ENCODE measurements around the gene UROD.
A peak's percentile ranks its signal among the peaks of the same experiment; 100 is the strongest.
"Not testable (repeated sequence)": the region's sequence is repeated elsewhere in the genome, so short reads cannot be mapped to it uniquely, and the experiment has no call there.

Gene UROD

DNA sequence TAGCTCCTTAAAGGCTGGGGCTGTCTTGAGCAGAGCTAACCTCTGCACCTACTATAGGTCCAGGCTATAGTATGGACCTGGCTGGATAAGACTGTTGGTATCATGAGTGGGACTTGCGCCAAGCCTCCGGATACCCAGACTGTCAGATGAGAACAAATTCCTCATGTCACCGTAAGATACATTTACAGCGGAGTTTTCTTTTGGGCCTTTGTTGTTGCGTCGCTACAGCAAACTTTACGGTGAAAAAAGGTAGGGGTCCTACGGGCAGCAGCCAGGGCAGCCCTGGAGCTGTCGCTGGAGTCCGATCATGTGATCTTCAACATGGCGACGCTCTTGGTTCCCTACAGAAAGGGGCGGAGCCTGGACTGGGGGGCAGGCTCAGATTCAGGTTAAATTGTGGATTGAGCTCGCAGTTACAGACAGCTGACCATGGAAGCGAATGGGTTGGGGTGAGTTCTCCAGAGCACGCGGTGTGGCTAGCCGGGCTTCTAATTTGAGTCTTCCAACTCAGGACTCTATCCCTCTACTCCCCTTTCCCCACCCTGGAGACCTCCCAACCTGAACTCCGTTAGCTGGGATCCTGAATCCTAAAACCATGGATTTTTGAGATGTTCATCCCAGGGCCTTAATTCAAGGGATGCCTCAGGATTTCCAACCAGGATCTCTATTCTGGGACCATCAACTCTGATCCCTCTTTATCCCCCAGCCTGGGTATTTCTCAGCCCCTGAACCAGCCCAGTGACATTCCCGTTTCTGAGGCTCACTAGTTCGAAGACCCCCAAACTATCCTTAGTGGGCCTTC, at the start of gene UROD:
Gene UROD, plus strand, starts transcription at position 418 of the 802 bp plus-strand sequence. Its CDS starts 12 bp downstream, at position 430.
- DNase-seq, result peak; percentile 99

DNA sequence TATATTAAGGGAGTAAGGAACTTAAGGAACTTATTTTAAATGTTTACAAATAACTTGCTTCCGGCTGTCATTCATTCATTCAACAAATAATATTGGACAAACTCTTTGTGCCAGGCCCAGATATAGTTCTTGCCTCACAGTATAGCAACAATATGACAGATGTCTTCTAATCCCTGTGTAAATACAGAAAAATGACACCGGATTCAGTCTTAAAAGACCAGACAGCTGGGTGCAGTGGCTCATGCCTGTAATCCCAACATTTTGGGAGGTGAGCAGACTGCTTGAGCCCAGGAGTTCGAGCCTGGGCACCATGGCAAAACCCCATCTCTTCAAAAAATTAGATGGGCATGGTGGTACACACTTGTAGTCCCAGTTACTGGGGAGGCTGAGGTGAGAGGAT, 49.3 kb upstream of the UROD start:
- DNase-seq, result peak; percentile 20

DNA sequence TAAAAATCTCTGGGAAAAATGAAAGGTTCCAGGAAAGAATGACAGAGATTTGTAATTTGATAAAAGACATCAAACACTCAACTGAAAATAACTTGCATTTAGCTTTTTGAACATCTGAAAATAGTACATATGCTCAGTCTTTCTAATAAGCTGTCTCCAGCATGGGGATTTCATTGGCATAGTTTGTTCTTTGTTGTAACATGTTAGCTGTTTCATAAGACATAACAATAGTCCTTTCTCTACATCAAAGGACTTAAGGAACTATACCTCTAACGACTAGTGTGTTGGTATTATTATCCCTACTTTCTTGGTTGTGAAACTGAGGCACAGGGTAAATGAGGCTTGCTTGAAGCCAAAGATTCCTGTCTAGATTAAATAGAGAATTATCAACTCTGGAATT, 47.7 kb upstream of the UROD start:
- DNase-seq, result no peak

DNA sequence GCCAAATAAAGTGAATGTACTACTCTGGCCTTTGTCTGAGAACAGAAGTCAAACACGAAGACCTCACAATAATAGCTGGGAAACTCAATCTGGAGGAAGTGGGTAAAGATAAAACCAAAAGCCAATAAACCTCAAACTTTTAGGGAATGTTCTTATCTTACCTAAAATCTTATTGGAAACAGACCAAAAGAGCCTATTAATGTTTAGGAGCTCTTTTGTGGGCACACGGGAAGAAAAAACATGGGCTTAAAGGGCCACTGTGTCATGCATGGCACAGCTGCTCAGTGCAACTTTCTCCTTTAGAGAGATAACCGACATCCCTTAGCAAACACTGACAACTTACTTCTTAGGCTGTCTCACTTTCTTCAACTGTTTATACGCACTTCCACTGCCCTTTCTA, 41.7 kb upstream of the UROD start:
- no peak for DNase-seq

DNA sequence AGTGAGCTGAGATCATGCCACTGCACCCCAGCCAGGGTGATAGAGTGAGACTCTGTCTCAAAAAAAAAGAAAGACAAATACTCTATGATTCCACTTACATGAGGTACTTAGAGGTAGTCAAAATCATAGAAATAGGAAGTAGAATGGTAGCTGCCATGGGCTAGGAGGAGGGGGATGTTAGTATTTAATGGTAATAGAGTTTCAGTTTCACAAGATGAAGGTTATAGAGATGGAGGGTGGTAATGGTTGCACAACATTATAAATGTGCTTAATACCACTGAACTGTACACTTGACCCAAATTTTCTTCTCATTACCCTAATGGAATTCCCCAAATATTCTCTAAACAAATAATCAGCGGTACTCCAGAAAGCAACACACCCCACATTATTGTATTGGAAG, 38.4 kb upstream of the UROD start:
- no peak for DNase-seq

DNA sequence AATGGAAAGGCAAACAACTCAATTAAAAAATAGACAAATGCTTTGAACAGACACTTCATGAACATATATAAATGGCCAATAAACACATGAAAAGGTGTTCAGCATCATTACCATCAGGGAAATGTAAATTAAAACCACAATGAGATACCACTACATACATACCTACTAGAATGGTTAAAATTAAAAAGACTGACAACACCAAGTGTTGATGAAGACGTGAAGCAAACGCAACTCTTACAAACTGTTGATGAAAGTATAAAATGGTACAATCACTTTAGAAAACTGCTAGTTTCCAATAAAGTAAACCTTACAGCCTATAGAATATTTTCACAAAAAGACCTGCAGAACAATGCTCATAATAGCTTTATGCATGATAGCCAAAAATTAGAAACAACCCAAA, 35.8 kb upstream of the UROD start:
- DNase-seq, result no peak

DNA sequence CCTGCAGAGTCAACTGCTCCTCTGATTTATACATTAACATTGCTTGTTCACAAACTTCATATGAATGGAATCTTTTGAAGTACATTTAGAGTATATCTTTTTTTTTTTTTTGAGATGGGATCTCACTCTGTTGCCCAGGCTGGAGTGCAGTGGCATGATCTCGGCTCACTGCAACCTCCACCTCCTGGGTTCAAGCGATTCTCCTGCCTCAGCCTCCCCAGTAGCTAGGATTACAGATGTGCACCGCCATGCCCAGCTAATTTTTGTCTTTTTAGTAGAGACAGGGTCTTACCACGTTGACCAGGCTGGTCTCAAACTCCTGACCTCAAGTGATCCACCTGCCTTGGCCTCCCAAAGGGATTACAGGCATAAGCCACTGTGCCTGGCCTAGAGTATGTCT, 34.7 kb upstream of the UROD start:
- not testable (repeated sequence) for DNase-seq

DNA sequence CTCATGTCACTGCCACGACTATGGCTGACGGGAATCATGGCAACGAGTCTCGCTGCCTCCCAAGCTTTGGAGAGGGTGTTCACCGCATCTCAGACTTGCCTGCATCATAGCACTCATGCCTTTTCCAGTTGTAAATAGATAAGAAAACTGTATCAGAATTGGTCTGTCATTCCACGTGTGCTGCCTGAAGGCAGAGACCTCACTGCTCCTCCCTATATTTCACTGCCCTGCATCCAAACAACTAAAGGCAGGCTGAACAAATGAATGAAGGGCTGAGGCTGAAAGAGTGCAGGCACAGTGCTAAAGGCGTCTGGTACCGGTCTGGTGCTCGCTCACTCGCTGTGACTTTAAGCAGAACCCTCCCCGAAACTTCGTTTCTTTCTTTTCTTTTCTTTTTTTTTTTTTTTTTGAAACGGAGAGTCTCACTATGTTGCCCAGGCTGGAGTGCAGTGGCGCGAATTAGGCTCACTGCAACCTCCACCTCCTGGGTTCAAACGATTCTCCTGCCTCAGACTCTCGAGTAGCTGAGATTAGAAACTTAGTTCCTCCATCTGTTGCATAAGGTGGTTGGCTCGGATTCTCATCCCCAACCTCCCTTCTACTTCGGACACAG, 26.2 kb upstream of the UROD start:
- no peak for DNase-seq

DNA sequence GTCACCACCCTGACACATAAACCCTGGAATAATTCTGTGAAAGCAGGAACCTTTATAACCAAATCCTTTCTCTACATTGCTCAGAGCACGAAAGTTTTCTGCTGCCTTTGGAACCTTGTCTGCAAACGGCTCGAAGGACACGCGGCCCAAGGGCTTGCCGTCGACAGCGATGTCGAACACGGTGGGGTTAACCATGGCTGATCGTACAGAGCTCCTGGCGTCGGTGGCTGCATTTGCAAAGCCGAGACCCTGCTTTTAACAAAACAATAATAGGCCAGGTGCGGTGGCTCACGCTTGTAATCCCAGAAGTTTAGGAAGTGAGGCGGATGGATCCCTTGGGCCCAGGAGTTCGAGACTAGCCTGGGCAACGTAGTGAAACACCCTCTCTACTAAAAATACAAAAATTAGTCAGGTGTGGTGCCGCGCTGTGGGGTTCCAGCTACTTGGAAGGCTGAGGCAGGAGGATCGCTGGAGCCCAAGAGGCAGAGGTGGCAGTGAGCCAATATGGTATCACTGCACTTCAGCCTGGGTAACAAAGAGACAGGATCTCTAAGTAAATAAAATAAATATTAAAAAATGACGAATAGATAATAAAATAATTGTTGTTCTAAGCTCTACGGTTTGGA, 23.4 kb upstream of the UROD start:
- DNase-seq, result no peak

DNA sequence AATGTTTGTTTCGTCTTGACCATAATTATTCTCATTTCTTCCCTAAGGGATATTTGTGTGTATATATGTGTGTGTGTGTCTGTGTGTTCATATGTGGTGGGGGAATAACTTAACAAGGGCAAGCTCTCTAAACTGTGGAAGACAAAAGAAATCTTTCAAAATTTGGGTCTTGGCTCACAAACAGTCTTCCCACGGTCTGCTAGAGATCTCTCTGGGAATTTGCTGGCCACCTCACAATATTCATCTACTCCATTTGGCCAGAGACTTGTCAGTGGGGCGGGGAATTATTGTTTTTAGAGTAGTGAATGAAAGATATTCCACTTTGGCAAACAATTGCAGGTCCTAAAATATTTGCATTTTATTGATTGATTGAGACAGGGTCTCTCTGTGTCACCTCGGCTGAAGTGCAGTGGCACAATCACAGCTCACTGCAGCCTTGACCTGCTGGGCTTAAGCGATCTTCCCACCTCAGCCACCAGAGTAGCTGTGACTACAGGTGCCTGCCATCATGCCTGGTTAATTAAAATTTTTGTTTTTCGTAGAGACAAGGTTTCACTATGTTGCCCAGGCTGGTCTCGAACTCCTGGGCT, 17.6 kb upstream of the UROD start:
- DNase-seq, result no peak

DNA sequence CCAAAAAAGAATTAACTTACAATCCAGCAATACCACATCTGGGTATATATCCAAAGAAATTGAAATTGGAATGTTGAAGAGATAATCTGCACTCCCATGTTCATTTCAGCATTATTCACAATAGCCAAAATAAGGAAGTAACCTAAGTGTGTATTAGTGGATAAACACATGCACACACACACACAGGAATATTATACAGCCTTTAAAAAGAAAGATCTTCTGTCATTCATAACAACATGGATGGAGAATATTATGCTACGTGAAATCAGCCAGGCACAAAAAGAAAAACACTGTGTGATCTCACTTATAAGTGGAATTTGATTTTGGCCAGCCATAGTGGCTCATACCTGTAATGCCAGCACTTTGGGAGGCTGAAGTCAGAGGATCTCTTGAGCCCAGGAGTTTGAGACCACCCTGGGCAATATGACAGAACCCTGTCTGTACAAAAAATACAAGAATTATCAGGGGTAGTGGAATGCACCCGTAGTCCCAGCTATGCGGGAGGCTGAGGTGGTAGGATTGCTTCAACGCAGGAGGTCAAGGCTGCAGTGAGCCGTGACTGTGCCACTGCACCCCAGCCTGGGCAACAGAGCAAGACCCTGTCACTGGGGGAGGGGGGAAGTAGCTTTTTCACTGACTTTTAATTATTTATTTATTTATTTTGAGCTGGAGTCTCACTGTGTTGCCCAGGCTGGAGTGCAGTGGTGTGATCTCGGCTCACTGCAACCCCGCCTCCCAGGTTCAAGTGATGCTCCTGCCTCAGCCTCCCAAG, 16.4 kb upstream of the UROD start:
- DNase-seq, result no peak

DNA sequence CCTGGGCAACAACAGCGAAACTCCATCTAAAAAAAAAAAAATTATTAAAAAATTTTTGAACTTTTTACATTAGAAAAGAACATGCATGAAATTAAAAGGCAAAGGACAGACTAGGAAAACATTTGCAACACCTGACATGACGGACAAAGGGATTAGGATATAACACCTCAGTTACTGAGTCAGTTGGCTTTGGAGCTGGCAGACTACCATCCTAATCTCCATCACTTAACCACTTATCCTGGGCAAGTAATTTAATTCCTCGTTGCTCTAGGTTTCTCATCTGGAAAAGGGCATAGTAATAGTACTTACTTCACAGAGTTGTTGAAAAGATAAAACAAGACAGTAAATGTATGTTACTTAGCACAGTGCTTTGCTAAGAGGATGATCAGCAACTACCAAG, 12.8 kb upstream of the UROD start:
- no peak for DNase-seq

DNA sequence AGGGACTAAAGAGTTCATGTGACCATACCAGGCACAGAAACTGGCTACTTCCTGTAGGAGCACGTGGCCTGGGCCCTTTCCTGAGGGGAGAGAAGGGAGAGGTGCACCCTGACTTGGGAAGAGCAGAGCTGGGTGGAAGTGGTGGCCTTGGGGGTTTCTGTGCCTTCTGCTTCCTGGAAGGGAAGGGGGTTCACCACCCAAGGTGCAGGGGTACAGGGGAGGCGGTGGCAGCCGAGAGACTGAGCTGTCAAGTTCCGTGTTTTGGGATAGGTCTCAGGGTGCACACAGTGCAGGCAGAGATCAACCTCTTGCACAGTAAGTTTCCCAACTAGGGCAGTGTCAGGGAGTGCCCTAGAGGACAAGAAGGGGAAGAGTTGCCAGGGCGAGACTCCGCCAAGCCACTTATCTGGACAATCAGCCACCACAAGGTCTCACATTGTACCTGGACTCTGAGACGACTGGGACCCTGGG, 11.0 kb upstream of the UROD start:
- DNase-seq, result no peak

DNA sequence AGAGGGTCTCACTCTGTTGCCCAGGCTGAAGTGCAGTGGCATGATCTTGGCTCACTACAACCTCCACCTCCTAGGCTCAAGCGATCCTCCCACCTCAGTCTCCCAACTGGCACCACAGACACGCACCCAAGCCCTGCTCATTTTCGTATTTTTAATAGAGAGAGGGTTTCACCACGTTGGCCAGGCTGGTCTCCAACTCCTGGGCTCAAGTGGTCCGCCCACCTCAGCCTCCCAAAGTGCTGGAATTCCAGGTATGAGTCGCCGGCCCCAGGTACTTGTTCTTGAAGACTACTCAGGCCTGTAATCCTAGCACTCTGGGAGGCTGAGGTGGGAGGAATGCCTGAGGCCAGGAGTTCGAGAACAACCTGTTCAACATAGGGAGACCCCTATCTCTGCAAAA, 10.5 kb upstream of the UROD start:
- not testable (repeated sequence) for DNase-seq

DNA sequence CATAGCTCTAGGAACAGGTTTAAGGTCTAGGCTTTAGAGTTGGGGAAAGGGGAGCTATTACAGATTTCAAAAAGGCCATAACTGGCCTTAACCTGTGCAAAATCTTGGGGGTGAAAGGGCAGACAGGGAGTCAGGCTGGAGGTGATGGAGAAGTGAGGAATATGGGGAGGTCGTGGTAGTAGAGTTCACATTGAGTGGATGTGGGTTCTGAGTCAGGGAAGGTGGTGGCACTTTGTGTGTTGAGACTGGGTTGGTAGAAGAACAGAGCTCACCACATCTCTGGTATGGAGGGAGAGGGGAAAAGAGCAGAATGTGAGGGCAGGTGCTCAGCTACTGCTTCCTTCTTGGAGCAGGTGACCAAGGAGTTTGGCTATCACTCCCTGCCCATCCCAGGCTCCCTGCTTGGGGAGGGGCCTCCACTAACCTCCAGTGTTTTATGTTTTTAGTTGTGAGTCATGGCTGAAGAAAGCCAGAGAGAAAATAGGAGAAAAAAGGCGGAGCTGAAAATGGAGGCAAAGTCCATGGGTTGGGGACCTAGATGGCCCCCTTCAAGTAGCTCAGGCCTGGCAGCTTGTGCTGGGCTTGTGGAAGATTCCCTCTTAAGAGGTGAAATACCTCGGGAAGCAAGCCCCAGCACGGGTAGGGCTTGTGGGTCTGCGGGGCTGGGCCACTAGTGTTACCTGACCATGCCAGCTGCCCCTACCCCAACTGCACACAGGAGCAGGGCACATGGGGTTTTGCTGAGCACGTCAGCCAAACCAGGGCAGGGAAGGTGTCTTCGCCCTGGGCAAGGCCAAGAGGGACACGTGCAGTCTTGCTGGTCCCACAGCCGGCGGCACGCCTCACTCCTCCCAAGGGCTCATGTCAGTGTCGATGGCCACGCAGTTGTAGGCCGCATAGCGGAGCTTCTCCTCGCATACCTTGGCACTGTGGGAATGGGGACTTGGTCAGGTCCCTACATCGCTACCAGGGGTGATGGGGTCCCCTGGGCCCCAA, 9.1 kb upstream of the UROD start:
- no peak for DNase-seq

DNA sequence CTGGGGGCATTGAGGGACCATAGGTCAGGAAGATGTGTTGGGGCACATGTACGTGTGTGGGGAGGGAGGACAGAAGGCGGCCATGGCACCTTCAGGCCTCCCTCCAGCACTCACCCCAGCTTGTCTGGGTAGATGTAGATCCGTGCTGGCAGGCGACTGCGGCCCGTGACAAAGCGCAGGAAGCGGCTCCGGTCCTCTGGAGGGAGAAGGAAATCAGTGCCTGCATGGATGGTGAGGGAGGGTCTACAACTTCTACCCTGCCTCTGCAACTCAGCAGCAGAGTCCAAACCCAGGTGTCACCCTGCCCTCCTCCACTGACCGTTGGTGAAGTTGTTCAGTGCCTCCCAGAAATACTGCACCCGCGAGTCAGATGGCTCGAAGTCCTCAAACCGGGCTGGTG, 8.3 kb upstream of the UROD start:
- no peak for DNase-seq

DNA sequence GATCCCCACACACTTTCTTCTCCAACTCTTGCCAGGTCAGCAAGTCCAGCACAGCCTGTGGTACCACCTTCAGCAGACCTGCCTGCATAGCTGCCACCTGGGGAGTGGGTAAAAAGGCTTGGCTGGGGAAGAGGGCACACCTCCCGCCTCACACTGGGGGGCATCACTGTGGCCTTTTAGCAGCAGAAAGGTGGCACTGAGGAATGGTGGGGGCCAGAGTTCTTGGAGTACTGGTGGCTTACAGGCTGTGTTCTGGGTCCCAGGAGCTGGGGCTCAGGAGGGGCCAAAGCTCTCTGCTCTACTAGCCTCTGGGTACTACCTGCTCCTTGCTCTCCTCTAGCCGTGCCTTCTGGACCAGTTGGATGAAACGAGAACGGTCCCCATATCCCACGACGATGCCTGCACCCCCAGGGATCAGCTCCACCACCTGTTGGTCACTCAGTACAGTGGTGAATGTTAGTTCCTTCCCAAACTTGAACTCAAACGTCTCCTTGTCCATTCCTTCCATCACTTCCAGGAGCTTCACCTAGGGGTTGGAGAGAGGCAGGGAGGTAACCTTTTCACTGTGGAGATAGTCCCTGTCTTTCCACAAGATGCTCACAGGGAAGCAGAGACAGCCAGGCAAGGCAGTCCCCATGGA, 7.7 kb upstream of the UROD start:
- DNase-seq, result no peak

DNA sequence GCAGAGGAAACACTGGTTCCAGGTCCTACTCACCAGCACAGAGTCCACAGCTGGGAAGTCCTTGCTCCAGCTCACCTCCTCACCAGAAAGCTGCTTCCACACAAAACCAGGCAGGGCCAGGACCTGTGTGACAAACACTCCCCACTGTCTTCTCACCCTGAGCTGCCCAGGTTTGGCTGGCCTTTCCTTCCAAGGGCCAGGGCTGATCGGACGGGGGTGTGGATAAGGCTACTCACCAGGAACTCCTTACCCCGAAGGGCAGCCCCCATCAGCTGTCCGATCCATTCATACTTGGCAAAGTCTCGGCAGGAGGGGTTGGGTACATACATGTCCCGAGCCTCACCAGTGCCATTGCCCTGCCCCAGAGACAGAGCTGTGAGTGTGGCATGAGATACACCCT, 6.3 kb upstream of the UROD start:
- no peak for DNase-seq

DNA sequence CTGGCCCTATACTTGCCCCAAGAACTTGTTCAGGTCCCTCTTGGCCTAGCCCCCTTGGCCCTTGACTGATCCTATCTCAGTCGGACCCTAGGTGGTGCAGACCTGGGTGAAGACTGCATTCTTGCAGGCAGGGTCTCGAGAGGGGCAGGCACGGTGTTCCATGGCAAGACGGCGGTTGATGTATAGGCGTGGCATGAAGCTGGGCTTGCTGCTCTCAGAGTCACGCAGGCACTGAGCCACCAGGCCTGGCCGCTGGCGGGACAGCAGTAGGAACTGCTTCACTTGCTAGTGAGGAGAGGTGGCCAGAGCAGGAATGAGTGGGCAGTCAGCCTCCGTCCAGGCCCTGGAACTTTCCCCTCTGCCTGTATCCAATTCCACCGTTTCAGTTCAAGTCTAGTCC, 4.7 kb upstream of the UROD start:
- no peak for DNase-seq

DNA sequence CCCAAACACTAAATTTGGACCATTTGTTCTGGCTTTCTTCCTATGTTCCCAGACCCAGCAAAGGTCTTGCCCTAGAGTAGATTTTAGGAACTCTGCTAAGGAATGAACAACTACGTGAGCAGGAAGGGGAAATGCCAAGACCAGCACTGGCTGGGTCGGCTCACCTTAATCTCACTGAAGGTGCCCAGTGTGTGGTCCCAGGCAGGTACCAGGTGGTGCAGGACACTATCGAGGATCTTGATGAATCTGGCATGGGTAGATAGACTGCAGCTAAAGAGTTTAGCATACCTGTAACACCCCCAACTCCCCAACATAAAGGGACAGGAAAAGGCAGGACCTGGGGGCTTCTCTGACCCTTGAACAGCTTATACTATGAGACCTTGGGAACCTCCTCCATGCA, 4.0 kb upstream of the UROD start:
- no peak for DNase-seq

DNA sequence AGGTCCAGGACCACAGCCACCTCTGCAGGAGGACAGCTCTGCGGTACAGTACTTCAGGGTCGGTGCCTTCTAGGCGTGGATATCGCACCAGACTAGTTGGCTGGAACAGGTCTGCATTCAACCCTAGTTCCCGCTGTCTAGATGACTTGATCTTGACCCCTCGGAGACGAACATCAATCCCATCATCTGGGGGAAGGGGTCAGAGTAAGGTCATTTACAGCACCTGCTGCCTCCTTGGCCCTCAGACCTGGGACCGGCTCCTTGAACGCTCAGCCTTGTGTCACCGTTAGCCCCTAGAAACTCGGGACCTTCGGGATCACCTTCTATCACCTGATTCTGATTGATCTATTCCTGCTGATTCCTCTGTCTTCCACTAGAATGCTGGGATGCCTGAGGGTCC, 3.5 kb upstream of the UROD start:
- DNase-seq, result no peak

Measured in NCI-H774 (cell line).